Stimulated activated CD4-positive, alpha-beta T cell treated with anti-CD3 and anti-CD28 coated beads, Interleukin-2, amount 100 ng/mL, for 4 hours (primary cell): Measurements from ENCODE around the gene ACAD9.
A peak's percentile ranks its signal among the peaks of the same experiment; 100 is the strongest.
"Not testable (repeated sequence)": the region's sequence is repeated elsewhere in the genome, so short reads cannot be mapped to it uniquely, and the experiment has no call there.

ENCODE experiments used
- DNase-seq: peaks from one replicate; pipeline ENCODE4 v3.0.0-alpha.2; 2020; ENCODE audit warnings: low read depth

ACAD9 gene

DNA sequence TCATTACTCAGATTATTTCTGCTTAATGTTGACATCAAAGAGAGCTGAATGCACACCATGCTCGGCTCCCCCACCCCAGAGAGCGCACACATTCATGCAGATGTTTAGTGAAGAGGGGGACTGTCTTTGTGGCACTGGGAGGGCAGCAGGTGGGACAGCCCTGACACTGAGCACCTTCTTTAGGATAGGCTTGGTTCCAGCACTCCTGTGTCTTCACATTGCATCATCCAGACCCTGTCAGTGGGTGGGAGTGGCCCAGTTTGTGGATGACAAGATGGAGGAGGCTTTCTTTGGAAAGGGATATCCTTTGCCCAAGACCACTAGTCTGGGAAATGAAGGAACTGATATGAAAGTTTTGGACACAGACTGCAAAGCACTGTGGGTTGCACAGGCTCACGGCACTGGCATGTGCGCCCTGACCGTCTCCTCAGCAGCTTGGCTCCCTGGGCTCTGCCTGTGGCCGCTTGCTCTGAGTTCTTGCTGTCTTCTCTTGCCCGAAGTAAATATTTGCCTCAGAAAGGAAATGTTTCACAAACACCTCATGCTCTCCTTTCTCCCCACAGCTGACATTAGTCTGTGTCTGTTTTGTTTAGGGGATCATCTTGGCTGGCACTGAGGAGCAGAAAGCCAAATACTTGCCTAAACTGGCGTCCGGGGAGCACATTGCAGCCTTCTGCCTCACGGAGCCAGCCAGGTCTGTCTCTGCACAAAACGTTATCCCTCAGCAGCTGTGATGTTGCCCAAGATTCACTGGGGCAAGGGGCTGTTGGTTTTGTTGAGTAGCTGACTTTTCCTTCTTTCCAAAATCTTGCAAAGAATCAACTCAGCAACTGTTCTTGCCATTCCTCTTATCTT, 16.6 kb downstream of the ACAD9 start:
- DNase-seq: no peak

DNA sequence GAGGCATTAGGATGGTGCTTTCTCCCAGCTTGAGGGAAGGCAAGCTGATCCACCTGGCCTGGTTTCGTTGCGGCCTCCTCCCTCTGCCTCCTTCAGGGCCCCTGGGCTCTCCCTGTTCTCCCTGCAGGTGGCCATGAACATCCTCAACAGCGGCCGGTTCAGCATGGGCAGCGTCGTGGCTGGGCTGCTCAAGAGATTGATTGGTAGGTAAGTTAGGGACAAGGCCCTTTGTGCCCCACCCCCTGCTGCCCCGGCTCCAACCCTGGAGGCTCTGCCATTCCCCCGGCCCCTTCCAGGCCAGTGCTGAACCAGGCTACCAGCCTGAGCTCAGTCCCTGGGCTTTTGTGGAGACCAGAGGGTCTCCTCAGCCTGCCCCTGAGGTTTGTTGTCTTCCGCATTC, 23.0 kb downstream of the ACAD9 start:
- no peak for DNase-seq

DNA sequence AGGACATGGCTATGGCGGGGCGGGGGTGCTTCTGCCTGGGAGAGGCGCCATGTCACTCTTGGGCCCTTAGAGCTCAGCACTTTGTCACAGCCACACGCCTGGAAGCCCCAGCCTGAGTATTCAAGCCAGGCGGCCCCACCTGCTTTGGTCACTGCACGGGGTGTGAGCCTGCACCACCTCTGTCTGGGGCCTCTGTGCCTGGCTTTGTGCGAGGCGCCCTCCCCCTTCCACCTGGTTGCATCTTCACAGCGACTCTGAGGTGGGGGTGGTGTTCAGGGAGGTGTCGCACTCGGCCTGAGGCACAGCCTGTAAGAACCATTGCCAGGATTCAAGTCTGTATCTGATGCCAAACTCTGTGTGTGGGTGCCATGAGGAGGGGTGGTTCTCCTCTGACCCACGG, 24.1 kb downstream of the ACAD9 start:
- no peak for DNase-seq

DNA sequence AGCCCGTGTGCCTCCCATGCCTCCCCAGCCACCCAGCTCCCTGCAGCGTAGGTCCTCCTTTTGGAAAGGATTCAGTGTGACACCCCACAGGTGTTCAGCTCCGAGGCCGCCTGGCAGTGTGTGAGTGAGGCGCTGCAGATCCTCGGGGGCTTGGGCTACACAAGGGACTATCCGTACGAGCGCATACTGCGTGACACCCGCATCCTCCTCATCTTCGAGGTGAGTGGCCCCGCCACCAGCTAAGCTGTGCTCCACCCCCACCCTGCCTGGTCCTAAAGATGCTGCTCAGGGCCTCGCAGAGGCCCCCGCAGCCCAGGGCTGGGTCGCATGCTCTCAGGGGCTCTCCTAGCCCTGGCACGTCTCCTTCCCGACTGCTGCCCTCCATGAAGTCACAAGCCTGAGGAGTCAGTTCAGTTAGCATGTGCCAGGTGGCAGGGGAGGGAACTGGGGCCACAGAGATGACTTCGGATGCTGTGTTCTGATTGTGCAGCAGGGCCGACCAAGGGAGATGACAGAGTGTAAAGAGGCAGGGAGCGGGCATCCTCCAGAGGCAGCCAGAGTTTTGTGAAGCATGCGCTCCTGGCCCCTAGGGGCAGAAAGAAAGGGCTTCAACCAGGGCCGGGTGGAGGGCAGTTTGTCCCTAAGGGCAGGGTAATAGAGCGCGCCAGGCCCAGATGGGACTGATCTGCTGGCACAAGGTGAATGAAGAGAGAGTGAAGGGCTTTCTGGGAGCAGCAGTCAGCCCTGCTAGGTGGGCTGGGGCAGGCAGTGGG, 26.8 kb downstream of the ACAD9 start:
- no peak for DNase-seq

DNA sequence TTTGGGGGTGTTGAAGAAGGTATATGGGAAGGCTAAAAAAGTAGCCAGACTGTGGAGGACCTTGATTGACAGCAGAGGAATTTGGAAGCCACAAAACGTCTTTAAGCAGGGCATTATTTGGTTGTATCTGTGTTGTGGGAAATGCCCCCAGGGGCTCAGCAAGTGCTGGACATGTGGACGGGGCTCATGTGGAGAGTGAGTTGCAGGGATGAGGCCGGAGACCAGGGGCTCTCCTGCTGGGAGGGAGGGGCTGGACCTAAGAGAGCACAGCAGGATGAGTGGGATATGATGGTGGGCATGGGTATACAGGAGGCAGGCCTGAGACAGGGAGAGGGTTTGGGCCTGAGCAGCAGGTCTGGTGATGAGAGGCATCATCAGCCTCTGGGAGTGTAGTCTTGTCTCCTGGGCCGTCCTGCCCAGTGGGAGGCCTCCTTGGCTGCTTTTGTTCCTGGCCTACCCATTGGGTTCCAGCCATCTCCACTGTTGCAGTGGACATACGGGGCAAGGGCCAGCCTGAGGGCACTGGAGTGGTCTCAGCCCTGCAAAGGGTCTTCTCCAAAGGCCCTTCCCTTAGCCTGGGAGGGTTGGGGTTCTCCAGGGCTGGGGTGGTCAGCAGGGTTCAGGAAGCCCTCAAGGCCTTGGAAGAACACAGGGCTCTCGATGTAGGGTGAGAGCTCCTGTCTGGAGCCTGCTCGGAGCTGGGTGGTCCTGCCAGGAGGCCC, 27.5 kb downstream of the ACAD9 start:
- DNase-seq: no peak

DNA sequence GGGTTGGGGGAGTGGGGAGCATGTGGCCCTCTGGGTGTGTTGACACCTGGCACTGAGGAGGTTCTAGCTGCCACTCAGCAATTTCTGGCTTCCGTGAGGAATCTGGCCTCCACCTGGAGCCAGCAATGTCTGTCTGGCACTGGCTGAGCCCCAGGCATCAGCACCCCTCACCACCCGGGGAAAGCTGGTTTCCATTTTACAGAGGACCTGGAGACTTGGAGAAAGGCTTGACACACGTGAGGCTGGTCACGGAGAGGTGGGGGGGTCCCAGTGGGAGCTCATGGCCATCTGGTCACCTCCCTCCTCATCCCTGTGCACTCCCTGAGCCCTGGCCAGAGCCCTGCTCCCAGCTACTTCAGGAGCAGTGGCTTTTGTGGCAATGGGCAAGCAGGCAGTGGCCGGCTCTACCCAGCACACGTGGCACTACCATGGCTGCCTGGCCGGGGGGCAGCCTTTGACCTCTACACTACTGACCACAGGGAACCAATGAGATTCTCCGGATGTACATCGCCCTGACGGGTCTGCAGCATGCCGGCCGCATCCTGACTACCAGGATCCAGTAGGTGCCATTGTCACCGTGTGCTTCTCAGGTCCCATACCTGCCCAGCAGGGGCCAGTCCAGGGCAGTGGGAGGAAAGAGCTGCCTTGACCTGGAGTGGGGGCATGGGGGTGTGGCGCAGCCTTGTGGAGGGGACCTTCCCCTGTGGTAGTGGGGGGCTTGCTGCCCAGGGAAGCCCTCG, 28.5 kb downstream of the ACAD9 start:
- no peak for DNase-seq

DNA sequence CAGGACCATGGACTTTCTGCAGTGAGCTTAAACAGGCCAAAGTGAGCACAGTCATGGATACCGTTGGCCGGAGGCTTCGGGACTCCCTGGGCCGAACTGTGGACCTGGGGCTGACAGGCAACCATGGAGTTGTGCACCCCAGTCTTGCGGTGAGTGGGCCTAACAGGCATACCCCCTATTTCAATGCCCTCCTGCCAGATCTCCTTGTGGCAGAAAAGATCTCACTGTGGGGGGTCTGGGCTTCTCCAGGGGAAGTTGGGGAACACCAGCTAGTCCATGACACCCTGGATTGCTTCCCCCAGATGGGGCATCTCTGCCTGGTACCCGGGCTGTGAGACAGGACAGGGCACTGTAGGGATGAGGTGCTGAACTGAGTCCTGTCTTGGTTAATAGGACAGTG, 29.5 kb downstream of the ACAD9 start:
- DNase-seq: no peak

DNA sequence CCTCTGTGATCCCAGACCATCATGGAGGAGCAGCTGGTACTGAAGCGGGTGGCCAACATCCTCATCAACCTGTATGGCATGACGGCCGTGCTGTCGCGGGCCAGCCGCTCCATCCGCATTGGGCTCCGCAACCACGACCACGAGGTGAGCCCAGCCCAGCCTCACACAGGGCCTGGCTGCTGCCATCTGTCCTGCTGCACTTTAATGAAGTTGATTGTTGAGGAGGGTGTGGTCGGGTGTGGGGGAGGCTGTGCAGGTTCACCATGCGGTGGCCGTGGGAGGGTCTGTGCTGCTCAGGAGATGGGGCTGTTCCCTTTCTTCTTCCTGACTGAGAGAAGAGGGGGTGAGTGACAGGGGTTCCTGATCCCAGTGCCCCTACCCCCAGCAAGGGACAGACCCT, 30.6 kb downstream of the ACAD9 start:
- DNase-seq: no peak

DNA sequence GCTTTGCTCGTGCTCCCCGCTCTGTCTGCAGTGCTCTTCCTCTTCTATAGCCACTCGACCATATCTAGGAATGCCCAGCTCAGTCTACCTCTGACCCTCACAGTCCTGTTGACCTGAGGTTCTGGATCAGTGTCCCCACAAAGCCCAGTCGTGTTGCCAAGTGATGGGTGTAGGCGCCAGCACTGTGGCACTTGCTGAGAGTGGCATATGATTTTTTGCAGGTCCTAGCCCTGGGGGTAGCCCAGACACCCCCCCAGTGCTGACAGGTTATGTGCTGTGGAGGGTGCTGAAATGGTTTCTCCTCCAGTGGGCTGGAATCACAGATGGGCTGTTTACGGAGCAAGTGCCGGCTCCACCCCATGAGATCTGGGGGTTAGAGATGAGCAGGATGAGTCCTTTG, 32.5 kb downstream of the ACAD9 start:
- no peak for DNase-seq

DNA sequence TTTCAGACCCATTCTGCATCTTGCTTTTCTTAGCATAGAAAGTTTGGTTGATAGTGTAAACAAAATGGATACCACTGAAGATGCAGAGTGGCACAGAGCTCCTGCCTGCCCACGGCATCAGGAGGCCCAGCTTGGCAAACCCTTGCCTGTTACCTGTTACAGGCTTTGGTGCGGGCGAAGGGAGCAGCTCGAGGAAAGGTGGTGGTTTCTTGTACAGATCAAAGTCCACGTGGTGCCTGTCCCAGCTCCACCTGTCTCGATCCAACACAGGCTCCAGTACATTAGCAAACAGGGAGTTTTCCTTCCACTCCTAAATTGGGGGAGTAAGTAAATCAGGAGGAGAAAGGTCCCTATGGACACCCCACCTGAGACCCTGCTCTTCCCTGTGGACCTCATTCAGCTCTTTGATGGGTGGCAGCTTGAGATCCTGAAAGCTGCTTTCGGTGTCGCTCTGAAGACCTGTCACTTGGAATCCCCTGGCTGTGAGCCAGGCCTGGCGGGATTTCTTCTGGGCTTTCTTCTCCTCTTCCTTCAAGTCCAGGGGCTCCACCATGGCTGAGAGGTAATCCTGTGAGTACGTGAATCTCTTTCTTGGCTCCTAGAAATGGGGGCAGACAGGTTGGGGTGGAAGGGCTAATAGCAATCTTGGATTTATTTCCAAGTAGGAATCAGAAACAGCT, 35.7 kb downstream of the ACAD9 start:
- no peak for DNase-seq

DNA sequence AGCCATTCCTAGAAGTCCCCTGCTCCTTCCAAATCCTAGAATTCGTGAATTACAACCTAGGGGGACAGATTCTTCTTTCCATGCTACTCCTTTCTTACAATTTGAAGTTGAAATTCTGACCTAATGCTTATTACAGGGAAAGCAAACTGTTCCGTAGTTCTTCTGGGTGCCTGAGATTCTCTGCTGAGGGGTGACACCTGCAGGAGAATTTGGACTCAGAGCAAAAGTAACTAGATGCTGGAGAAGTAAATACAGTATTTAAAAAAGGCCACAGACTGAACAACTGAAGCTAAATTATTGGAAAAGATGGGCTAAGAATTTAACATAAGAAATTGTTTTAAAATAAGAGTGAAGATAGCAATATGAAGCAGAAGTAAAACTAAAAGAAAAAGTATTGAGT, 37.9 kb downstream of the ACAD9 start:
- DNase-seq: no peak

DNA sequence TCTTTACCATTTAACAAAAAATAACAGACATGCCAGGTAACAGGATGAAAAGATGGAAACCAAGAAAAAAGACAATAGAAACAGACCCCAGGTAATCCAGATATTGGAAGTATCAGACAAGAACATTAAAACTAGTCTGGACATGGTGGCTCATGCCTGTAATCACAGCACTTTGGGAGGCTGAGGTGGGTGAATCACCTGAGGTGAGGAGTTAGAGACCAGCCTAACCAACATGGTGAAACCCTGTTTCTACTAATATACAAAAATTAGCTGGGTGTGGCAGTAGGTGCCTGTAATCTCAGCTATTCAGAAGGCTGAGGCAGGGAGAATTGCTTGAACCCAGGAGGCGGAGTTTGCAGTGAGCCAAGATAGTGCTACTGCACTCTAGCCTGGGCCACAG, 40.6 kb downstream of the ACAD9 start:
- DNase-seq: no peak

DNA sequence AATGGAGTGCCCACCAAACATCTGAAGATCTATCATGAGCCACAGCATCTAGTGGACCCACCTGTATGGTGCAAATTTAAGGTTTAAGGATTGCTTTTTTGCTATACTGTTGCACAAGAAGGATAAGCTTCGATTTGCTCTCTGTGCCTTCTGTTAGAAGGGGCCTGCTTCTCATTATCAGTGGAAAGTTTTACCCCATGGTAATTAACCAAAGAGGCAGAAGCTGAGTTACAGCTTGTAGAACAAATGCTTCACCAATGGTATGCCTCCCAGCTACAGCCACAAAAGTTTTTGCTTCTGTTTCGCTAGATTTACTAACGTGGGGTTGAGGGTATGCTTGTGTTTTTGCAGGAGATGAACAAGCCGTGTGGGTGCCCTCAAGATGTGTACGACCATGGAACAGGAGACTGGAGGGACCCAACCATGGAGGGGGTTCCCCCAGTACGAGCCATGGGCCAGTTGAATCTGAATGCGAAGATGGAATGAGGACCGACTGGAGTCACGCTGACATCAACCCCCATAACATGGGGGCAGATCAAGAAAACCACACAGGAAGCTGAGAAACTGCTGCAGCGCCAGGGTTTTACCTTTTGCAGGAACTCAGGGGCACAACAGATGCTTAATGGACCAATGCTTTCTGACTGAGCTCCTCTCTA, 43.5 kb downstream of the ACAD9 start:
- peak; percentile 36 for DNase-seq

DNA sequence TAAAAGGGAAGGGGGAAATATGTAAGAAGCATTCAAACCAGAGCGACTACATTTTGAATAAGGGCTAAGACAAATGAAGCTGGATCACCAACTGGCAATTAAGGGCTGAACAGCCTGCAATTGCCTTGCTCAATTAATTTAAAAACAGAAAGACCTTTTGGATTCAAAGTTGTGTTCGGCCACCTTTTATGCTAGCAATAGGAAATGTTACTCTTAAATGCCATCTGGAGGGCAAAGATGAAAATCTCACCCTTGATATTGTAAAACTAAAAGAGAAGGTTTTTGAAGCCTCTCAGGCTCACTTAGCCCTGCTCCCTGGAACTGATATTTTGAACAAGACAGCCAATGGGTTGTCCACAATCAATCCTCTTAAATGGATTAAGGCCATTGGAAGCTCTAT, 44.2 kb downstream of the ACAD9 start:
- no peak for DNase-seq

DNA sequence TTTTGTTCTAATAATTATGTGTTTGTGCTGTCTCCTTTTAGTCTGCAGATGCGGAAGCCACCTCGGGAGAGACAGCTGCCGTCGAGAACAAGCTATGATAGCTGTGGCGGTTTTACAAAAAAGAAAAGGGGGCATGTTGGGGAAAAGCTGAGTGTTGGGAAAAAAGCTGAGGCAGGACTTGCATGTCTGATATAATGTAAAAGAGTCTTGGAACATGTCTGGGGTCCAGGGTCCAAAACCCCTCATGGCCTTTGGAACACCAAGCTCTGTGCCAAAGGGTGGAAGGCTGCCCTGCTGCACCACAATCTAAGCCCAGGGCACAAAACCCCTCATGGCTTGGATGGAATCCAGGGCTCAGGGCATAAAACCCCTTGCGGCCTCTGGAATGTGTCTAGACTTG, 44.6 kb downstream of the ACAD9 start:
- not testable (repeated sequence) for DNase-seq

DNA sequence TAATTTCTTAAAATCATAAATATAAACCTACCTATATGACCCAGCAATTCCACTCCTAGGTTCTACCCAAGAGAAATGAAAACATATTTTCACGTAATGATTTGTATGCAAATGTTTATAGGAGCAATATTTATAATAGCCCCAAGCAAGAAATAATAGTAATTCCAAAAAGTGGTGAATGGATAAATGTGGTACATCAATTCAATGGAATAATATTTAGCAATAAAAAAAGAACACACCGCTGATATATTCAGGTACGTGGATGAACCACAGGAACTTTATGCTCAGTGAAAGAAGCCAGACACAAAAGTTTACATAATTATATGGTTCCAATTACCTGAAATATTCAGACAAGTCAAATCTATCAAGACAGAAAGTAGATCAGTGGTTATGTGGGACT, 49.9 kb downstream of the ACAD9 start:
- no peak for DNase-seq

DNA sequence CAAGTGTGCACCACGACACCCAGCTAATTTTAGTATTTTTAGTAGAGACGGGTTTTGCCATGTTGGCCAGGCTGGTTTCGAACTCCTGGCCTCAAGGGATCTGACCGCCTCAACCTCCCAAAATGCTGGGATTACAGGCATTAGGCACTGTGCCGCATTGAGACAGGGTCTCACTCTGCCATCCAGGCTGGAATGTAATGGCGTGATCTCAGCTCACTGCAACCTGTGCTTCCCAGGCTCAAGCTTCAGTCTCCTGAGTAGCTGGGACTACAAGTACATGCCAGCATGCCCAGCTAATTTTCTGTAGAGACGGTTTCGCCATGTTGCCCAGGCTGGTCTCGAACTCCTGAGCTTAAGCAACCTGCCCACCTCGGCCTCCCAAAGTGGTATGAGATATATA, 51.6 kb downstream of the ACAD9 start:
- DNase-seq: no peak

DNA sequence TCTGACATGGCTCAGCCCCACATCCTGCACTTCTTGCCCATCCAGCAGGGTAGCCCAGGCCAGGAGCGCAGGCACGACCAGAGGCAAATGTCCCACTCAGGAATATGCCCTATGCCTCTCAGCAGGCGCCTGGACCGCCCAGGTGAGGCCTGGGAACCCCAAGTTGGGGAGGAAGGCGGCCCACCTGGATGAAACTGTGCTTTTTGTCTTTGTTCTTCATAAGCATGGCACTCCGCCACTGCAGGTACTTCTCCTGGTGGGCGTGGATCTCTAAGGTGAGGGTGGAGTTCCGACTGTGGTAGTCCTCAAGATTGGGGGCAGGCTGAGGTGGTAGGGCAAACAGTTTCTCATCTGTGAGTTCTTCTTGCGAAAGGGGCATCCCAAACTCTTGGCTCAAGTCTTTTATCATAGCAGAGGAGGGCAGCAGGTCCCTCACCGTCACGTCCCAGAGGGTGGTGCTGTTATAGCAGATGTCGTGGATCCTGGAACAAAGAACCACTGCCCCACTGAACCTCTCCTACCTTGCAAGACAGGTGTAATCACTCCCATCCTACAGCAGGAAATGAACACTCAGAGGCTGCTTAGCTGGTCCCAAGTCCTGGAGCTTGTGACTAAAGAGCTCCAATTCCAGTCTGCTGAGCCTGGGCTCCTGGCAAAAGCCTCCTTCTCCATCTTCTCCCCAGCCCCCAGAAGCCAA, 53.2 kb downstream of the ACAD9 start:
- no peak for DNase-seq

DNA sequence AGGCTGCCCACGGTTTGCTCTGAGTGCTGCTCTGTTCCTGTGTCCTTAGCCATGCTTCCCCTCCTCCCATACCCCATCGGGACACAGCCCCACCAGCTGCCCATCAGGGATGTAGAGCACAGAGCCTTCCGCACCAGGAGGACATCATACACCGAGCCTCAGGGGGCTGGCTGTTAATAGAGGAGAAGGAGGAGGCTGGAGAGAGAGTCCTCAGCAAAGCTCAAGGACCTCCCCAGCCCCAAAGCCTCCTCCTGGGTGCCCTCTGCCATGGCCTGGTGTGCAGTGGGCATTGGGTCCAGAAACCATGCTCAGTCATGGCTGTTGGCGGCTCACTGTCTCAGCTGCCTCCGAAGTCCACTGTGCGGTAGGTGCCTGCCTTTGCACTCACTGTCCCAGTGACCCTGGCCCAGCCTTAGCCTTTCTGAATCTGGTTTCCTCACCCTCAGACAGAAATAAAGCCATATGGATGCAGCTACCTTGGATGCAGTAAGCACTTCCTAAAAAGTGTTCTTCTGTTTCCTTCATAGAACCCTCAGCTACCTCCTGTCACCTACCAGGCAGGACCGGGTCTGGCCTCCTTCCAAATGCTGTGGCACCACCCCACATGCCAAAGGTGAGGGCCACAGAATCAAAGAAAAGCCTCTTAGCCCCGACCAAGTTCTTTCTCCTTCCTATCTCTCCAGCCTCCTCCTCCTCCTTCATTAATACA, 53.9 kb downstream of the ACAD9 start:
- DNase-seq: no peak

DNA sequence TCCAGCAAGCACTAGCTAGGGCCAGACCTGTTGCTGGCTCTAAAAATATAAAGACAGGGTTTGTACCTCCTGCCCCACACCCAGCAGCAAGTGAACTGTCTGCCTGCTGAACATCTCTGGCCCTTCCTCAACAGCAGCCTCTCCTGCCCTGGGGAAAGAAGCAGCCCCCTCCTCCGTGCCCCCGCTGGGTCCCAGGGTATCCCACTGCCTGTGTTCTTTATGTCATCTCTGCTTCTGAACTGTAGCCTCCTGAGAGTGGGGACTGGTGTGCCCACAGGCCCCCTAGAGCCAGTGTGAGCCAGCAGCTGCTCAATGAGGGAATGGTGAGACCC, 54.5 kb downstream of the ACAD9 start:
- DNase-seq: no peak
